Keratinocyte (primary cell): ENCODE measurements around the gene PYROXD2.

Experiments
- EZH2 ChIP-seq: IDR thresholded peaks from one replicate; pipeline ENCODE4 v1.6.1; 2012; ENCODE audit warnings: inconsistent platforms, mild to moderate bottlenecking, low read length, moderate library complexity
- TF ChIP-seq, protein P1 (sequence below), 3 experiments: IDR thresholded peaks in 1 of 3; conservative IDR thresholded peaks in 1 of 3; optimal IDR thresholded peaks in 1 of 3; 2 replicates in 2 of 3; 3 replicates in 1 of 3; pipeline versions ENCODE3 to v1.5.1; 2011; ENCODE audit warnings: low read length in 3 of 3, mild to moderate bottlenecking in 3 of 3, moderate library complexity in 2 of 3, control low read depth in 1 of 3, inconsistent platforms in 1 of 3; ENCODE audit not compliant: insufficient read depth in 2 of 3; ENCODE audit errors: extremely low read depth in 1 of 3

DNA sequence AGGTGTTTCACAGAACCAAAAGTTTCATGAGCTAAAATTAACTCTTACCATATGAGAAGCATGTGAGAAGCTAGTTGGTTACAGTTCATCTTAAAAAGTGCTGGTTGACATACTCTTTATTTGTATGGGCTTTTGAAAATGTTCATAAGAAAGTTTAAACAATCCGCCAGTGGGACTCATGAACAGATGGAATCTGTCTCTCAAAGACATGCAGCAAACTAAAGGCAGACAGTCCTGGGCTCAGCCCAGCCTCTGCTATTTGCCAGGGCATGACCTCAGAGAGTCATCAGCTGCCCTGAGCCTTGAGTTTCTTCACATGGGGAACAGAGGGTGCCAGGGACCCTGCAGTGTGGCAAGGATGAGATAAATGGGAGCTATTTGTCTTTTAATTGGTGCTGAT lies 3.2 kb downstream of the PYROXD2 start:
- no peak for TF ChIP-seq EZH2
- TF ChIP-seq, protein P1, sequence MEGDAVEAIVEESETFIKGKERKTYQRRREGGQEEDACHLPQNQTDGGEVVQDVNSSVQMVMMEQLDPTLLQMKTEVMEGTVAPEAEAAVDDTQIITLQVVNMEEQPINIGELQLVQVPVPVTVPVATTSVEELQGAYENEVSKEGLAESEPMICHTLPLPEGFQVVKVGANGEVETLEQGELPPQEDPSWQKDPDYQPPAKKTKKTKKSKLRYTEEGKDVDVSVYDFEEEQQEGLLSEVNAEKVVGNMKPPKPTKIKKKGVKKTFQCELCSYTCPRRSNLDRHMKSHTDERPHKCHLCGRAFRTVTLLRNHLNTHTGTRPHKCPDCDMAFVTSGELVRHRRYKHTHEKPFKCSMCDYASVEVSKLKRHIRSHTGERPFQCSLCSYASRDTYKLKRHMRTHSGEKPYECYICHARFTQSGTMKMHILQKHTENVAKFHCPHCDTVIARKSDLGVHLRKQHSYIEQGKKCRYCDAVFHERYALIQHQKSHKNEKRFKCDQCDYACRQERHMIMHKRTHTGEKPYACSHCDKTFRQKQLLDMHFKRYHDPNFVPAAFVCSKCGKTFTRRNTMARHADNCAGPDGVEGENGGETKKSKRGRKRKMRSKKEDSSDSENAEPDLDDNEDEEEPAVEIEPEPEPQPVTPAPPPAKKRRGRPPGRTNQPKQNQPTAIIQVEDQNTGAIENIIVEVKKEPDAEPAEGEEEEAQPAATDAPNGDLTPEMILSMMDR (optimal IDR thresholded peaks at IDR 0.05 in 1 of 3, IDR thresholded peaks at IDR 0.05 in 1 of 3, conservative IDR thresholded peaks at IDR 0.05 in 1 of 3; ENCODE audit: extremely low read depth in 1 of 3, insufficient read depth in 2 of 3, low read length in 3 of 3): no peak
